ENCODE measurements around the gene SPOUT1. TPM values are rescaled to one million over a fixed set of nuclear protein-coding genes. Genes with fewer than 3 reads are reported as not detected.
"Not testable (repeated sequence)": the region's sequence is repeated elsewhere in the genome, so short reads cannot be mapped to it uniquely, and the experiment has no call there.

Gene SPOUT1
- total RNA-seq, 4 donors from 2014 or later = 26.4 to 71.7 (median 39.0) TPM

GRCh38 chr9:128781187-128782070 is 48.2 kb downstream of the SPOUT1 start:
- no peak overlapping the region for H3K27ac ChIP-seq
- TF ChIP-seq POLR2A (IDR thresholded peaks at IDR 0.05) (no peak), EP300 (IDR thresholded peaks at IDR 0.05) (no peak), CTCF (IDR thresholded peaks at IDR 0.05) (no peak)
- H3K4me1 ChIP-seq = no peaks in the 10 kb centered on the region
- H3K36me3 ChIP-seq = no peaks in the 10 kb centered on the region
- no peaks in the 10 kb centered on the region for H3K27me3 ChIP-seq
- H3K9me3 ChIP-seq = no peaks in the 10 kb centered on the region
- no peak overlapping the region for H3K4me3 ChIP-seq
- 77 to 79% methylated on average over 7 of the region's 7 CpGs for WGBS, 2 donors
- DNase-seq (ENCODE audit: low spot score in 2 of 2) = no peak

DNA sequence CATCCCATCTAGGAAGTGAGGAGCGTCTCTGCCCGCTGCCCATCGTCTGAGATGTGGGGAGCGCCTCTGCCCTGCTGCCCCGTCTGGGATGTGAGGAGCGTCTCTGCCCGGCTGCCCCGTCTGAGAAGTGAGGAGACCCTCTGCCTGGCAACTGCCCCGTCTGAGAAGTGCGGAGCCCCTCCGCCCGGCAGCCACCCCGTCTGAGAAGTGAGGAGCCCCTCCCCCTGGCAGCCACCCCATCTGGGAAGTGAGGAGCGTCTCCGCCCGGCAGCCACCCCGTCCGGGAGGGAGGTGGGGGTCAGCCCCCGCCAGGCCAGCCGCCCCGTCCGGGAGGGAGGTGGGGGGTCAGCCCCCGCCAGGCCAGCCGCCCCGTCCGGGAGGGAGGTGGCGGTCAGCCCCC is 49.5 kb downstream of the SPOUT1 start:
- not testable (repeated sequence) for DNase-seq (ENCODE audit: low spot score in 2 of 2); H3K4me3 ChIP-seq; H3K4me1 ChIP-seq; H3K9me3 ChIP-seq; H3K27ac ChIP-seq; H3K27me3 ChIP-seq; H3K36me3 ChIP-seq
- 89 to 90% methylated on average over 3 to 16 of the region's 27 CpGs for WGBS, 2 donors

DNA sequence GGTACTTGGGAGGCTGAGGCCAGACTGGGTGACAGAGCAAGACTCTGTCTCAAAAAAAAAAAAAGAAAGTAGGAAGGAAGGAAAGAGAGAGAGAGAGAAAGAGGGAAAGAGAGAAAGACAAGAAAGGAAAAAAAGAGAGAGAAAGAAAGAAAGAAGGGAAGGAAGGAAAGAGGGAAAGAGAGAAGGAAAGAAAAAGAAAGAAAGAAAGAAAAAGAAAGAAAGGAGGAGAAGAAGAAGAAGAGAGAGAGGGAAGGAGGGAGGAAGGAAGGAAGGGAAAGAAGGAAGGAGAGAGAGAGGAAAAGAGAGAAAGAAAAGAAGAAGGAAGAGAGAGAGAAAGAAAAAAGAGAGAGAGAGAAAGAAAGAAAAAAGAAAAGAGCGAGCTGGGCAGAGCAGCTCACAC is 54.8 kb downstream of the SPOUT1 start:
- Histone ChIP-seq H3K27me3 (no peaks in the 10 kb centered on the region), H3K4me1 (peaks cover 0 to 20% (median 10%) of the 10 kb centered on the region in 4 donors), H3K27ac (no peak overlapping the region), H3K9me3 (peaks cover 0 to 8% (median 0%) of the 10 kb centered on the region in 4 donors), H3K36me3 (no peaks in the 10 kb centered on the region), H3K4me3 (no peak overlapping the region)
- TF ChIP-seq POLR2A (IDR thresholded peaks at IDR 0.05) = no peak
- no peak for TF ChIP-seq CTCF (IDR thresholded peaks at IDR 0.05)
- no peak for TF ChIP-seq EP300 (IDR thresholded peaks at IDR 0.05)
- DNase-seq (ENCODE audit: low spot score in 2 of 2) = no peak
- 96 to 97% methylated on average over 1 of the region's 1 CpG for WGBS, 2 donors

- Histone ChIP-seq H3K4me1 (peaks cover 0 to 28% (median 11%) of the 10 kb centered on the region in 4 donors), H3K27me3 (no peaks in the 10 kb centered on the region), H3K27ac (no peak overlapping the region), H3K9me3 (peaks cover 0 to 8% (median 0%) of the 10 kb centered on the region in 4 donors), H3K36me3 (no peaks in the 10 kb centered on the region), H3K4me3 (no peak overlapping the region)
- DNase-seq (ENCODE audit: low spot score in 2 of 2) = no peak
- 83 to 89% methylated on average over 5 of the region's 5 CpGs for WGBS, 2 donors
- TF ChIP-seq CTCF (IDR thresholded peaks at IDR 0.05) = no peak
- TF ChIP-seq POLR2A (IDR thresholded peaks at IDR 0.05) = no peak
- TF ChIP-seq EP300 (IDR thresholded peaks at IDR 0.05) = no peak
These were observed 56.5 kb downstream of the SPOUT1 start for GRCh38 chr9:128773049-128773448.

DNA sequence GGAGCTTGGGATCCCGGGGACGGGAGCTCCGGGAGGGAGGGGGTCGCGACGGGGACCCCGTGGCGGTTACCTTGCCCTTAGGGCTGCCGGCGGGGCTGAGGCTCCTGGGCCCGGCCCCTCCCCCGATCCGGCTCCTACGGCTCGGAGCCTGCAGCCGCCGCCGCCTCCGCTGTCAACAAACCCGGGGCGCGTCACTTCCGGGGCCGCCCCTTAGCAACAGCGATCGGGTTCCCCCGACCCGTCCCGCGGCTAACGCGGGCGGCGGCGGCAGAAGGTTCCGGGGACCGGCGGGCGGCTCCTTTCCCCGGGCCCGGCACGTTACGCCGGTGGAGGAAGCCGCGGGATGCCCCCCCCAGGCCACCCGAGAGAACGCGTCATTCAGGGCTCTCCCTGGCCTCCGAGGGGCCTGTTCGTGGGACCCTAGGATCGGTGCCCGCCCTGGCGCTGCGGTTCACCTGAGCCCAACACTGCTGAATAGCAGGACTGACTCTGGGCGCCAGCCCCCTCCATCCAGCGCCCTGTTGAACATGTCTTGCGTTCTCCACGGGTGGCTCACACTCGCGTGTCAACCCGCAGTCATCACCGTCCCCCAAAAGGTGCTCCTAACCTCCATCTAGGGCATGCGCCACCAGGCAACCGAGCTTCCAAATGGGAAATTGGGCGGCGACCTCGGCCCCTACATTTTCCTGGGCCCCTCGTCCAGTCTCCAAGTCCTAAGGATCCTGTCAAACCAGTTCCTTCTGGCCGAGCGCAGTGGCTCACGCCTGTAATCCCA is 57.7 kb downstream of the SPOUT1 start, which contains the start of gene ZER1:
ZER1 (minus strand) TSS at position 183 of the 775 bp plus-strand sequence. CDS start 16,362 bp downstream, outside the sequence.
- peak; percentile 88 to 90 for DNase-seq (ENCODE audit: low spot score in 2 of 2)
- H3K27me3 ChIP-seq = no peaks in the 10 kb centered on the region
- H3K9me3 ChIP-seq = peaks cover 0 to 8% (median 0%) of the 10 kb centered on the region in 4 donors
- peak in 2 of 5 experiments; percentile 42 to 55 for TF ChIP-seq CTCF (IDR thresholded peaks at IDR 0.05)
- TF ChIP-seq EP300 (IDR thresholded peaks at IDR 0.05) = peak; percentile 93 to 94
- peak; percentile 67 to 75 for TF ChIP-seq POLR2A (IDR thresholded peaks at IDR 0.05)
- H3K4me3 ChIP-seq = peak within 1 kb of the TSS; percentile 72 to 95 (median 88)
- H3K36me3 ChIP-seq = peaks cover 0 to 10% (median 0%) of the 10 kb centered on the region in 3 donors
- WGBS, 2 donors = 1 to 2% methylated on average over 32 to 43 of the region's 72 CpGs
- H3K27ac ChIP-seq = peak within 1 kb of the TSS; percentile 92 to 96 (median 95)
- H3K4me1 ChIP-seq = peaks cover 0 to 28% (median 11%) of the 10 kb centered on the region in 4 donors

Data from tibial nerve (tissue), 4 donors.